HepG2 (cell line): ENCODE data around the gene ERC1. TPM values are rescaled to one million over a fixed set of nuclear protein-coding genes. Genes with fewer than 3 reads are reported as not detected.

Experiments
- AGO1 ChIP-seq: fragments of 200-400 bp; formaldehyde crosslinking; IDR thresholded peaks from 2 replicates; pipeline ENCODE4 v1.6.1; 2017; ENCODE audit warnings: mild to moderate bottlenecking, low read depth, low read length, moderate library complexity; ENCODE audit not compliant: poor library complexity, severe bottlenecking
- ATRX ChIP-seq: sonication (generic); formaldehyde crosslinking; IDR thresholded peaks from 2 replicates; pipeline ENCODE4 v1.4.0; 2020; ENCODE audit warnings: missing genetic modification reagents, borderline replicate concordance
- CBFB ChIP-seq: sonication (generic); formaldehyde crosslinking; IDR thresholded peaks from 2 replicates; pipeline ENCODE4 v1.4.0; 2020; ENCODE audit warnings: missing genetic modification reagents
- CCDC6 ChIP-seq: sonication (generic); formaldehyde crosslinking; IDR thresholded peaks from 2 replicates; pipeline ENCODE4 v1.8.1; 2022; ENCODE audit warnings: mild to moderate bottlenecking, missing genetic modification reagents, moderate library complexity
- ELF1 ChIP-seq: sonication (generic); formaldehyde crosslinking; IDR thresholded peaks from 2 replicates; pipeline ENCODE4 v1.4.0; 2020; ENCODE audit warnings: missing genetic modification reagents
- GTF3A ChIP-seq: sonication (generic); formaldehyde crosslinking; conservative IDR thresholded peaks from 2 replicates; pipeline ENCODE4 v1.4.0; 2020; ENCODE audit warnings: mild to moderate bottlenecking, missing genetic modification reagents
- HOXA9 ChIP-seq: sonication (generic); formaldehyde crosslinking; IDR thresholded peaks from 2 replicates; pipeline ENCODE4 v1.8.1; 2022; ENCODE audit warnings: missing genetic modification reagents, mild to moderate bottlenecking, moderate library complexity, borderline replicate concordance
- MAFF ChIP-seq: IDR thresholded peaks from 2 replicates; pipeline ENCODE4 v1.6.1; 2011; ENCODE audit warnings: low read depth, low read length, improper control_type of control experiment
- MYC ChIP-seq: sonication (generic); formaldehyde crosslinking; IDR thresholded peaks from 2 replicates; pipeline ENCODE4 v1.9.0; 2021; ENCODE audit warnings: missing genetic modification reagents, borderline replicate concordance
- NBN ChIP-seq: fragments of 450-650 bp; conservative IDR thresholded peaks from 2 replicates; pipeline ENCODE4 v1.6.1; 2017
- NR2F6 ChIP-seq, 2 experiments: IDR thresholded peaks; 2 replicates each; pipeline ENCODE4 v1.6.1; 2016; ENCODE audit warnings: antibody characterized with exemption in 1 of 2, mild to moderate bottlenecking in 1 of 2
- TRAFD1 ChIP-seq: sonication (generic); formaldehyde crosslinking; IDR thresholded peaks from 2 replicates; pipeline ENCODE4 v1.5.1; 2020; ENCODE audit warnings: missing genetic modification reagents, mild to moderate bottlenecking, borderline replicate concordance
- ZBTB1 ChIP-seq: sonication (generic); formaldehyde crosslinking; IDR thresholded peaks from 2 replicates; pipeline ENCODE4 v1.4.0; 2020; ENCODE audit warnings: missing genetic modification reagents, borderline replicate concordance
- ZBTB2 ChIP-seq: sonication (generic); formaldehyde crosslinking; IDR thresholded peaks from 2 replicates; pipeline ENCODE4 v1.8.0; 2022; ENCODE audit warnings: low read depth, missing genetic modification reagents
- ZFAT ChIP-seq: sonication (generic); formaldehyde crosslinking; conservative IDR thresholded peaks from 2 replicates; pipeline ENCODE4 v1.8.1; 2023; ENCODE audit warnings: missing genetic modification reagents, inconsistent platforms
- ZNF124 ChIP-seq: sonication (generic); formaldehyde crosslinking; IDR thresholded peaks from 2 replicates; pipeline ENCODE4 v1.4.0; 2020; ENCODE audit warnings: missing genetic modification reagents
- ZNF337 ChIP-seq: sonication (generic); formaldehyde crosslinking; IDR thresholded peaks from 2 replicates; pipeline ENCODE4 v1.5.1; 2020; ENCODE audit warnings: missing genetic modification reagents, low read depth, mild to moderate bottlenecking, borderline replicate concordance
- ZNF460 ChIP-seq: sonication (generic); formaldehyde crosslinking; IDR thresholded peaks from 2 replicates; pipeline ENCODE4 v1.5.1; 2020; ENCODE audit warnings: missing genetic modification reagents, mild to moderate bottlenecking, borderline replicate concordance
- ZNF501 ChIP-seq: sonication (generic); formaldehyde crosslinking; IDR thresholded peaks from 2 replicates; pipeline ENCODE4 v1.5.1; 2020; ENCODE audit warnings: mild to moderate bottlenecking, moderate library complexity, missing genetic modification reagents
- ZNF749 ChIP-seq: sonication (generic); formaldehyde crosslinking; IDR thresholded peaks from 2 replicates; pipeline ENCODE4 v1.8.0; 2022; ENCODE audit warnings: mild to moderate bottlenecking, missing genetic modification reagents, moderate library complexity, borderline replicate concordance
- polyA plus RNA-seq, 8 experiments: library from polyadenylated mRNA; depleted of rRNA in 3 of 8; stranded (reverse) in 7 of 8; unstranded in 1 of 8; fragments of >200 nt; fragmentation: Illumina TruSeq in 4 of 8; extraction: Trizol in 4 of 8; gene quantifications; 2 replicates each; pipeline versions ENCODE4 v1.2.1 to v1.2.3, GENCODE V29; 2011 to 2016; ENCODE audit warnings: low read depth in 4 of 8, missing spikeins in 1 of 8, mixed read lengths in 1 of 8; ENCODE audit not compliant: insufficient read depth in 1 of 8
- total RNA-seq, 5 experiments: library from RNA; depleted of rRNA; stranded (reverse); fragments of >200 nt; fragmentation: Illumina TruSeq; extraction: Trizol; gene quantifications; 2 replicates each; pipeline ENCODE4 v1.2.3, GENCODE V29; 2016; ENCODE audit warnings: low read depth in 1 of 5
- TF ChIP-seq, protein P1 (sequence below): sonication (generic); formaldehyde crosslinking; IDR thresholded peaks from 2 replicates; pipeline ENCODE4 v1.5.1; 2020; ENCODE audit warnings: missing genetic modification reagents, mild to moderate bottlenecking, borderline replicate concordance
- TF ChIP-seq, protein P2 (sequence below): sonication (generic); formaldehyde crosslinking; conservative IDR thresholded peaks from 2 replicates; pipeline ENCODE4 v1.4.0; 2020; ENCODE audit warnings: mild to moderate bottlenecking, missing genetic modification reagents, moderate library complexity

The ERC1 gene
- total and polyA plus RNA-seq, 2 of the 13 experiments (the other 11 are each of a cell fraction or from before 2014, with no cell fraction given) = 6.1 to 12.4 TPM

DNA sequence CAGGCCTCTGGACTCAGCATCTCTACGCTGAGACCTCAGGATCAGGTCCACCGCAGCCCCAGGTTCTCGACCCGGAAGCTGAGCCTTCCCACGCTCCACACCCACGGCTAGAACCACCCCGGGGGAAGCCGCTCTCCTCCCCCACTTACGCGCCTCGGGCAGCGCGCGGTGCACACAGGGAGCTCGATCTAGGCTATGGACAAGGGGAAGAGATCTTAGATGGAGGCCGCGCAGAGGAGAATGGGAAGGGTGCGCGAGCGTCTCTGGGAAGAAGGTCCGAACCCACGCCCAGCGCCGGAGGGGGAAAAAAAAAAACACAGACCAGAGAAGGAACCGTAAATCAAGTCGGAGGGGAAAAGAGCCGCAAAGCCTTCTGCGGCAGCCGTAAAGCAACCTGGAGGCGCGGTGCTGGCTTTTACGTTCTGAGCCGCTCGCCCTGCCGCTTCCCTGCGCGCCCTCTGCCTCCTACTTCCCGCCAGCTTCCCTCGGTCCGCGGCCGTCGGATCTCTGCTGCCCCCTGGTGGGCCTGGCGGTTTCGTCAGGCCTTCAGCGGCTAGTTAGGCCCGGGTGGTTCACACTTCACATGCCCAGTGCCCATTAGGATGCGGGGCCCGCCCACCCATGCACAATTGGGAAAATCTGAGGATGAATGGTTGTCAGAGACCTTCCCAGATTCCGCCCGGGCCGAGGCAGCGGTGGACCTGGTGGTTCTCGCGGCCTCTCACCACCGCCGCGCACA lies 41.4 kb upstream of the ERC1 start, which contains the start of gene RAD52 (continued):
- TF ChIP-seq TRAFD1 (CRISPR knock-in tag) (no peak), MYC (peak; percentile 68; the same call in 1 of the 2 replicates), ZNF501 (CRISPR knock-in tag) (peak; percentile 79; the same call in 1 of the 2 replicates), GTF3A (CRISPR knock-in tag) (peak; percentile 83; the same call in 1 of the 2 replicates), HOXA9 (CRISPR knock-in tag) (no peak), MAFF (no peak), ZFAT (CRISPR knock-in tag) (no peak), ZBTB2 (CRISPR knock-in tag) (peak; percentile 73; the same call in 1 of the 2 replicates), CBFB (CRISPR knock-in tag) (peak; percentile 71; the same call in 1 of the 2 replicates), AGO1 (no peak), ZNF124 (CRISPR knock-in tag) (peak; percentile 49; the same call in 1 of the 2 replicates), ELF1 (CRISPR knock-in tag) (peak; percentile 79), ZNF460 (CRISPR knock-in tag) (0 out of 2 replicates have a peak, but pooled peaks have one; percentile 69), NR2F6 (IDR thresholded peaks at IDR 0.05) (no peak), NR2F6 (CRISPR knock-in tag; IDR thresholded peaks at IDR 0.05) (peak; percentile 49), ATRX (CRISPR knock-in tag) (no peak), NBN (no peak), CCDC6 (peak; percentile 59), ZNF749 (CRISPR knock-in tag) (peak; percentile 82; the same call in 1 of the 2 replicates), ZNF337 (CRISPR knock-in tag) (no peak), ZBTB1 (no peak)
- TF ChIP-seq, protein P1, sequence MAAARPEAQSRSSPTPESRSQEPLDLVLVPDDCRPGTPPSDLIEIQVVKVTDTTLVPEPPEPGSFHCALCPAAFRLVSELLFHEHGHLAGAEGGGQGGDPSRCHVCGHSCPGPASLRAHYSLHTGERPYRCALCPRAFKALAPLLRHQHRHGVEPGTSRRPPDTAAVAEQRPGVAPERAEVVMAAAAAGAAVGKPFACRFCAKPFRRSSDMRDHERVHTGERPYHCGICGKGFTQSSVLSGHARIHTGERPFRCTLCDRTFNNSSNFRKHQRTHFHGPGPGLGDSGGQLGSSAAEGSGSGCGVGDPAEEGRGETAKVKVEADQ (CRISPR knock-in tag) = peak; percentile 65; the same call in 1 of the 2 replicates
- TF ChIP-seq, protein P2, sequence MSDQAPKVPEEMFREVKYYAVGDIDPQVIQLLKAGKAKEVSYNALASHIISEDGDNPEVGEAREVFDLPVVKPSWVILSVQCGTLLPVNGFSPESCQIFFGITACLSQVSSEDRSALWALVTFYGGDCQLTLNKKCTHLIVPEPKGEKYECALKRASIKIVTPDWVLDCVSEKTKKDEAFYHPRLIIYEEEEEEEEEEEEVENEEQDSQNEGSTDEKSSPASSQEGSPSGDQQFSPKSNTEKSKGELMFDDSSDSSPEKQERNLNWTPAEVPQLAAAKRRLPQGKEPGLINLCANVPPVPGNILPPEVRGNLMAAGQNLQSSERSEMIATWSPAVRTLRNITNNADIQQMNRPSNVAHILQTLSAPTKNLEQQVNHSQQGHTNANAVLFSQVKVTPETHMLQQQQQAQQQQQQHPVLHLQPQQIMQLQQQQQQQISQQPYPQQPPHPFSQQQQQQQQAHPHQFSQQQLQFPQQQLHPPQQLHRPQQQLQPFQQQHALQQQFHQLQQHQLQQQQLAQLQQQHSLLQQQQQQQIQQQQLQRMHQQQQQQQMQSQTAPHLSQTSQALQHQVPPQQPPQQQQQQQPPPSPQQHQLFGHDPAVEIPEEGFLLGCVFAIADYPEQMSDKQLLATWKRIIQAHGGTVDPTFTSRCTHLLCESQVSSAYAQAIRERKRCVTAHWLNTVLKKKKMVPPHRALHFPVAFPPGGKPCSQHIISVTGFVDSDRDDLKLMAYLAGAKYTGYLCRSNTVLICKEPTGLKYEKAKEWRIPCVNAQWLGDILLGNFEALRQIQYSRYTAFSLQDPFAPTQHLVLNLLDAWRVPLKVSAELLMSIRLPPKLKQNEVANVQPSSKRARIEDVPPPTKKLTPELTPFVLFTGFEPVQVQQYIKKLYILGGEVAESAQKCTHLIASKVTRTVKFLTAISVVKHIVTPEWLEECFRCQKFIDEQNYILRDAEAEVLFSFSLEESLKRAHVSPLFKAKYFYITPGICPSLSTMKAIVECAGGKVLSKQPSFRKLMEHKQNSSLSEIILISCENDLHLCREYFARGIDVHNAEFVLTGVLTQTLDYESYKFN (CRISPR knock-in tag) = peak; percentile 43
